ENCODE data around the gene AKAP13.
"Not testable (repeated sequence)": the region's sequence is repeated elsewhere in the genome, so short reads cannot be mapped to it uniquely, and the experiment has no call there.

AKAP13 gene

GRCh38 chr15:85348048-85348766 is 32.2 kb upstream of the AKAP13 start:
- DNase-seq: not testable (repeated sequence)

GRCh38 chr15:85349062-85349461 is 31.3 kb upstream of the AKAP13 start:
- not testable (repeated sequence) for DNase-seq

- DNase-seq: no peak
Observed at GRCh38 chr15:85350395-85350794, 30.0 kb upstream of the AKAP13 start.

- not testable (repeated sequence) for DNase-seq
Observed at GRCh38 chr15:85351501-85351900, 28.9 kb upstream of the AKAP13 start.

GRCh38 chr15:85351965-85352364 is 28.4 kb upstream of the AKAP13 start:
- no peak for DNase-seq

GRCh38 chr15:85353516-85353915 is 26.9 kb upstream of the AKAP13 start:
- no peak for DNase-seq

GRCh38 chr15:85354461-85354860 is 25.9 kb upstream of the AKAP13 start:
- DNase-seq: no peak

GRCh38 chr15:85354948-85355347 is 25.5 kb upstream of the AKAP13 start:
- no peak for DNase-seq

- DNase-seq: no peak
Observed at GRCh38 chr15:85356276-85356675, 24.1 kb upstream of the AKAP13 start.

- no peak for DNase-seq
Observed at GRCh38 chr15:85361323-85361722, 19.1 kb upstream of the AKAP13 start.

GRCh38 chr15:85362436-85363081 is 17.8 kb upstream of the AKAP13 start:
- DNase-seq: no peak

- DNase-seq: no peak
Observed at GRCh38 chr15:85365980-85366379, 14.4 kb upstream of the AKAP13 start.

- no peak for DNase-seq
Observed at GRCh38 chr15:85367741-85368140, 12.7 kb upstream of the AKAP13 start.

GRCh38 chr15:85374831-85375230 is 5.6 kb upstream of the AKAP13 start:
- no peak for DNase-seq

GRCh38 chr15:85377269-85377668 is 3.1 kb upstream of the AKAP13 start:
- no peak for DNase-seq

- no peak for DNase-seq
Observed at GRCh38 chr15:85377986-85378385, 2.4 kb upstream of the AKAP13 start.

- DNase-seq: no peak
Observed at GRCh38 chr15:85379403-85380131, 836 bp upstream of the AKAP13 start.

GRCh38 chr15:85380812-85381642 is 624 bp downstream of the AKAP13 start:
- no peak for DNase-seq

GRCh38 chr15:85381850-85382751 is 1.7 kb downstream of the AKAP13 start:
- no peak for DNase-seq

GRCh38 chr15:85382942-85383341 is 2.5 kb downstream of the AKAP13 start:
- no peak for DNase-seq

- DNase-seq: no peak
Observed at GRCh38 chr15:85383470-85384148, 3.2 kb downstream of the AKAP13 start.
